H1 (cell line): ENCODE measurements around the gene RPIA.

Experiments
- CEBPB ChIP-seq: IDR thresholded peaks from 2 replicates; pipeline ENCODE4 v1.6.1; 2012; ENCODE audit warnings: low read depth, low read length
- CTCF ChIP-seq, 3 experiments: IDR thresholded peaks; 1 replicate in 2 of 3; 2 replicates in 1 of 3; pipeline versions ENCODE4 v1.5.1 to v1.6.1; 2011; ENCODE audit warnings: low read length in 3 of 3, mild to moderate bottlenecking in 3 of 3, inconsistent platforms in 2 of 3, low read depth in 1 of 3, moderate library complexity in 1 of 3; ENCODE audit not compliant: insufficient read depth in 1 of 3; ENCODE audit errors: control extremely low read depth in 1 of 3
- EZH2 ChIP-seq: fragments of 200-600 bp; sonication (generic); IDR thresholded peaks from 2 replicates; pipeline ENCODE4 v1.7.1; 2012; ENCODE audit warnings: low read depth, mild to moderate bottlenecking, moderate library complexity, low read length, inconsistent platforms; ENCODE audit not compliant: severe bottlenecking
- POLR2A ChIP-seq, 2 experiments: IDR thresholded peaks; 1 replicate in 1 of 2; 2 replicates in 1 of 2; pipeline ENCODE4 v1.6.1; 2011; ENCODE audit warnings: low read depth in 2 of 2, low read length in 2 of 2, mild to moderate bottlenecking in 2 of 2; ENCODE audit errors: control extremely low read depth in 1 of 2
- RFX5 ChIP-seq: IDR thresholded peaks from 2 replicates; pipeline ENCODE4 v1.6.1; 2011; ENCODE audit warnings: low read depth, low read length, improper control_type of control experiment, borderline replicate concordance

GRCh38 chr2:88696611-88697010 is 5.1 kb downstream of the RPIA start:
- TF ChIP-seq CEBPB = no peak
- TF ChIP-seq EZH2 = no peak
- TF ChIP-seq RFX5 = no peak
- no peak for TF ChIP-seq CTCF (IDR thresholded peaks at IDR 0.05; ENCODE audit: control extremely low read depth in 1 of 3, insufficient read depth in 1 of 3, low read depth in 1 of 3, low read length in 3 of 3)
- no peak for TF ChIP-seq POLR2A (IDR thresholded peaks at IDR 0.05; ENCODE audit: control extremely low read depth in 1 of 2, low read depth in 2 of 2, low read length in 2 of 2)
